ENCODE data around the gene NCR3LG1.

DNA sequence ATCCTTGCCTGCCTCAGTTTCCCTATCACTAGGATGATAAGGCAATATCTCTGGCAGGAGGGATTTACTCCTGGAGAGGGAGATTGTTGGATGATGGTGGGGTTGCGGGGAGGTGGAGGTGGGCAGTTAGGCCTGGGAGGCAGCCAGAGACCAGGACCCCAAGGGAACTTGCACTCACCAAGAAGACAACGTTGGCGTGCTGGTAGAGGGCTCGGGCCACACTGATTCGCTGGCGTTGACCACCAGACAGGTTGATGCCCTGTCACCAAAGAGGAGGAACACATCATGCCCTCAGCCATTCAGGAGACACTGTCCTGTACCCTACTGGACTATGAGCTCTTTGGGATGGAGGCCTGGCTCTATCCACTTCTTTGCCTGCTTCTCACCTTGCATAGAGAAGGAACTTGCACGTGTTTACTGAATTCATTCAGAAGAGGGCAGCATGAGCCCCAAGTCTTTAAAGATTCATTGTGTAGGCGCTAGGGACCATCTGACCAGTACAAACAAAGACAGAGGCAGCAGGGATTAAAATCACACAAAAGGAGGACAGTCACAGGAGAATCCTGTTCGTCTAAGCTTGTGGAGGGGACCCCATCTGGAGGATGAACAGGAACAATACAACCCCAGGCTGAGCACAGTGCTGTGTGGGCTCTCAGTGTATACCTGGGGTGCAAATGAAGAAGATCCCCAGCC is 61.0 kb downstream of the NCR3LG1 start:
- TF ChIP-seq, protein P1, sequence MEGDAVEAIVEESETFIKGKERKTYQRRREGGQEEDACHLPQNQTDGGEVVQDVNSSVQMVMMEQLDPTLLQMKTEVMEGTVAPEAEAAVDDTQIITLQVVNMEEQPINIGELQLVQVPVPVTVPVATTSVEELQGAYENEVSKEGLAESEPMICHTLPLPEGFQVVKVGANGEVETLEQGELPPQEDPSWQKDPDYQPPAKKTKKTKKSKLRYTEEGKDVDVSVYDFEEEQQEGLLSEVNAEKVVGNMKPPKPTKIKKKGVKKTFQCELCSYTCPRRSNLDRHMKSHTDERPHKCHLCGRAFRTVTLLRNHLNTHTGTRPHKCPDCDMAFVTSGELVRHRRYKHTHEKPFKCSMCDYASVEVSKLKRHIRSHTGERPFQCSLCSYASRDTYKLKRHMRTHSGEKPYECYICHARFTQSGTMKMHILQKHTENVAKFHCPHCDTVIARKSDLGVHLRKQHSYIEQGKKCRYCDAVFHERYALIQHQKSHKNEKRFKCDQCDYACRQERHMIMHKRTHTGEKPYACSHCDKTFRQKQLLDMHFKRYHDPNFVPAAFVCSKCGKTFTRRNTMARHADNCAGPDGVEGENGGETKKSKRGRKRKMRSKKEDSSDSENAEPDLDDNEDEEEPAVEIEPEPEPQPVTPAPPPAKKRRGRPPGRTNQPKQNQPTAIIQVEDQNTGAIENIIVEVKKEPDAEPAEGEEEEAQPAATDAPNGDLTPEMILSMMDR (optimal IDR thresholded peaks at IDR 0.05 in 1 of 3, IDR thresholded peaks at IDR 0.05 in 1 of 3, conservative IDR thresholded peaks at IDR 0.05 in 1 of 3; ENCODE audit: extremely low read depth in 1 of 3, insufficient read depth in 2 of 3, low read length in 3 of 3) = no peak
- no peak for TF ChIP-seq EZH2 (IDR thresholded peaks at IDR 0.05; ENCODE audit: low read length)

All from keratinocyte (primary cell).